Measurements from ENCODE around the gene RNF114. TPM values are rescaled to one million over a fixed set of nuclear protein-coding genes. Genes with fewer than 3 reads are reported as not detected.
"Not testable (repeated sequence)": the region's sequence is repeated elsewhere in the genome, so short reads cannot be mapped to it uniquely, and the experiment has no call there.

The RNF114 gene
- total RNA-seq, 1 donor from 2014 or later = 68.7 TPM

- DNase-seq (ENCODE audit: low spot score) = no peak
Observed at GRCh38 chr20:49985617-49986016, 49.4 kb downstream of the RNF114 start.

- no peak for DNase-seq (ENCODE audit: low spot score)
Observed at GRCh38 chr20:49986049-49986448, 49.9 kb downstream of the RNF114 start.

GRCh38 chr20:49987015-49987867, 51.0 kb downstream of the RNF114 start:
- no peak for DNase-seq (ENCODE audit: low spot score)

- no peak for DNase-seq (ENCODE audit: low spot score)
Observed at GRCh38 chr20:49987868-49988690, 51.9 kb downstream of the RNF114 start.

GRCh38 chr20:49989234-49990065, 53.3 kb downstream of the RNF114 start:
- no peak for DNase-seq (ENCODE audit: low spot score)

GRCh38 chr20:49990271-49990720, 54.1 kb downstream of the RNF114 start:
- DNase-seq (ENCODE audit: low spot score) = no peak

- DNase-seq (ENCODE audit: low spot score) = no peak
Observed at GRCh38 chr20:49993301-49993751, 57.1 kb downstream of the RNF114 start.

- DNase-seq (ENCODE audit: low spot score) = no peak
Observed at GRCh38 chr20:49995586-49995985, 59.4 kb downstream of the RNF114 start.

- not testable (repeated sequence) for DNase-seq (ENCODE audit: low spot score)
Observed at GRCh38 chr20:49998478-49999188, 62.4 kb downstream of the RNF114 start.

- DNase-seq (ENCODE audit: low spot score) = no peak
Observed at GRCh38 chr20:49999329-49999728, 63.1 kb downstream of the RNF114 start.

- not testable (repeated sequence) for DNase-seq (ENCODE audit: low spot score)
Observed at GRCh38 chr20:50000548-50001222, 64.5 kb downstream of the RNF114 start.

- no peak for DNase-seq (ENCODE audit: low spot score)
Observed at GRCh38 chr20:50001784-50002311, 65.7 kb downstream of the RNF114 start.

GRCh38 chr20:50003253-50003656, 67.1 kb downstream of the RNF114 start:
- DNase-seq (ENCODE audit: low spot score) = no peak

Other genes with a start within 250 kb of the RNF114 start
- 40.9 TPM for gene B4GALT5, start 222.5 kb upstream of the RNF114 start, total RNA-seq
- 35.0 TPM for gene SLC9A8, start 123.6 kb upstream of the RNF114 start, total RNA-seq
- 8.0 TPM for gene SPATA2, start 20.9 kb upstream of the RNF114 start, total RNA-seq
- gene SNAI1, start 46.6 kb downstream of the RNF114 start, total RNA-seq = 5.8 TPM
- gene UBE2V1, start 176.8 kb downstream of the RNF114 start, total RNA-seq = 120 TPM
- 31.3 TPM for gene PEDS1, start 217.3 kb downstream of the RNF114 start, total RNA-seq

All from ureter (tissue), 1 donor.